H1 (cell line): ENCODE results near the gene CACNA1B. TPM values are rescaled to one million over a fixed set of nuclear protein-coding genes. Genes with fewer than 3 reads are reported as not detected.

Experiments used
- CHD7 ChIP-seq: fragments of 300-600 bp; sonication (generic); IDR thresholded peaks from 2 replicates; pipeline ENCODE4 v1.7.1; 2012; ENCODE audit warnings: low read length, moderate library complexity, mild to moderate bottlenecking, inconsistent platforms; ENCODE audit not compliant: insufficient replicate concordance
- JUND ChIP-seq: IDR thresholded peaks from 2 replicates; pipeline ENCODE4 v1.6.1; 2011; ENCODE audit warnings: mild to moderate bottlenecking, improper control_type of control experiment, low read length
- KDM1A ChIP-seq: fragments of 200-600, 300-600 bp; sonication (generic); IDR thresholded peaks from 2 replicates; pipeline ENCODE4 v1.7.1; 2016; ENCODE audit warnings: mild to moderate bottlenecking, low read length, borderline replicate concordance
- RAD21 ChIP-seq, 2 experiments: IDR thresholded peaks in 1 of 2; conservative IDR thresholded peaks in 1 of 2; 2 replicates each; pipeline ENCODE4 v1.6.1; 2011; ENCODE audit warnings: low read depth in 2 of 2, low read length in 2 of 2, improper control_type of control experiment in 1 of 2, inconsistent platforms in 1 of 2, mild to moderate bottlenecking in 1 of 2, moderate library complexity in 1 of 2
- SIN3A ChIP-seq, 2 experiments: IDR thresholded peaks in 1 of 2; conservative IDR thresholded peaks in 1 of 2; 2 replicates each; pipeline ENCODE4 v1.6.1; 2011 to 2012; ENCODE audit warnings: low read length in 2 of 2, improper control_type of control experiment in 1 of 2, low read depth in 1 of 2, mild to moderate bottlenecking in 1 of 2
- SIX5 ChIP-seq: IDR thresholded peaks from 2 replicates; pipeline ENCODE4 v1.6.1; 2011; ENCODE audit warnings: mild to moderate bottlenecking, low read depth, low read length
- polyA plus RNA-seq, 7 experiments: library from polyadenylated mRNA; depleted of rRNA in 3 of 7; stranded (reverse) in 5 of 7; unstranded in 2 of 7; fragments of >200 nt in 5 of 7; fragments of 200-250 nt in 2 of 7; gene quantifications; 1 replicate in 5 of 7; 2 replicates in 1 of 7; 4 replicates in 1 of 7; pipeline versions ENCODE4 v1.2.1 to v1.2.3, GENCODE V29; 2011 to 2013; ENCODE audit warnings: missing spikeins in 2 of 7, mixed read lengths in 2 of 7
- total RNA-seq: library from RNA; stranded (reverse); fragmentation: NEBNext Ultra II Directional; extraction: Animal tissue kit (Norgen Biotek cat#: 25700); gene quantifications from 2 replicates; pipeline ENCODE4 v1.2.1, GENCODE V29; 2021

The CACNA1B gene
- total and polyA plus RNA-seq, 2 of the 8 experiments (the other 6 are each of a cell fraction or from before 2014, with no cell fraction given): 1.5 to 5.7 TPM

- TF ChIP-seq CHD7 (no peak), KDM1A (no peak), JUND (no peak), SIN3A (conservative IDR thresholded peaks at IDR 0.05 in 1 of 2, IDR thresholded peaks at IDR 0.05 in 1 of 2; ENCODE audit: low read depth in 1 of 2, low read length in 2 of 2) (no peak), RAD21 (IDR thresholded peaks at IDR 0.05 in 1 of 2, conservative IDR thresholded peaks at IDR 0.05 in 1 of 2; ENCODE audit: low read depth in 2 of 2, low read length in 2 of 2) (no peak), SIX5 (no peak)
Measured at GRCh38 chr9:137987244-137988030, 109.9 kb downstream of the CACNA1B start (continued).
